22Rv1 (cell line): ENCODE results near the gene HSPA14.
A peak's percentile ranks its signal among the peaks of the same experiment; 100 is the strongest.

ENCODE experiments used
- ZFX ChIP-seq: fragments of 450-650 bp; IDR thresholded peaks from 2 replicates; pipeline ENCODE4 v1.6.1; 2017; ENCODE audit warnings: antibody characterized with exemption, borderline replicate concordance
- TF ChIP-seq, protein P1 (sequence below): fragments of 450-650 bp; IDR thresholded peaks from 2 replicates; pipeline ENCODE4 v1.5.1; 2017; ENCODE audit warnings: mild to moderate bottlenecking

DNA sequence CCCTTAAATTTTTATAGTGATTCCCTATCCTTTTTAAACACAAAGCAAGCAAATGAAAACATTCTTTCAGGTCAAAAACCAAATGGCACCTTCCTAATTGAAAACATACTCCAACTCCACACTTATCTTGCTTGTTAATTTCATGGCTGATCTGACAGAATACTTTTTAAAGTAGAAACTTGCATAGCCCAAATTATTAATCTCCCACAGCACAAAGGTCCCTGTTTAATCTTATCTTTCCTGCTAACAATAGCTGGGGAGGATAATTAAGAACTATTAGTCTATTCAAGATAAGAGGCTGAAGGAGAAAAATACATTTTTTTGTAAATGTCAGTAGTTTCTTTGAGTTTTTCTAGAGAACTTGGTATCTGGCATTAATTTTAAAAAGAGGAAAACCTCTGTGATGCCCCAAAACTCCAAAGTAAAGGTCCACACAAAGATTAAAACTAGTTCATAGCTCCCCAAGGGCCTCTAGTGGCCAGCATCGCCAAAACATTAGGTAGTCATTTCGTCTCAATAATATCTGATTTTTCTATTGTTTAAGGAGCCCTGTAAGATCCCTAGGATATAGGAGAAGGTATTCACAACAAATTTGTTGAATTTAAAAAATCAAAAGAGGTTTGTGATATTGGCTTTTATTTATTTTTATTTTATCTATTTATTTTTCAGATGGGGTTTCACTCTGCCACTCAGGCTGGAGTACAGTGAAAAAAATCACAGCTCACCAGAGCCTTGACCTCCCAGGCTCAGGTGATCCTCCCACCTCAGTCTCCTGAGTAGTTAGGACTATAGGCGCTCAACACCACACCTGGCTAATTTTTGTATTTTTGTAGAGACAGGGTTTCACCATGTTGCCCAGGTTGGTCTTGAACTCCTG is 15.0 kb upstream of the HSPA14 start:
- TF ChIP-seq, protein P1, sequence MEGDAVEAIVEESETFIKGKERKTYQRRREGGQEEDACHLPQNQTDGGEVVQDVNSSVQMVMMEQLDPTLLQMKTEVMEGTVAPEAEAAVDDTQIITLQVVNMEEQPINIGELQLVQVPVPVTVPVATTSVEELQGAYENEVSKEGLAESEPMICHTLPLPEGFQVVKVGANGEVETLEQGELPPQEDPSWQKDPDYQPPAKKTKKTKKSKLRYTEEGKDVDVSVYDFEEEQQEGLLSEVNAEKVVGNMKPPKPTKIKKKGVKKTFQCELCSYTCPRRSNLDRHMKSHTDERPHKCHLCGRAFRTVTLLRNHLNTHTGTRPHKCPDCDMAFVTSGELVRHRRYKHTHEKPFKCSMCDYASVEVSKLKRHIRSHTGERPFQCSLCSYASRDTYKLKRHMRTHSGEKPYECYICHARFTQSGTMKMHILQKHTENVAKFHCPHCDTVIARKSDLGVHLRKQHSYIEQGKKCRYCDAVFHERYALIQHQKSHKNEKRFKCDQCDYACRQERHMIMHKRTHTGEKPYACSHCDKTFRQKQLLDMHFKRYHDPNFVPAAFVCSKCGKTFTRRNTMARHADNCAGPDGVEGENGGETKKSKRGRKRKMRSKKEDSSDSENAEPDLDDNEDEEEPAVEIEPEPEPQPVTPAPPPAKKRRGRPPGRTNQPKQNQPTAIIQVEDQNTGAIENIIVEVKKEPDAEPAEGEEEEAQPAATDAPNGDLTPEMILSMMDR = peak; percentile 66
- no peak for TF ChIP-seq ZFX
